Mucosa of descending colon (tissue), 3 donors: ENCODE results near the gene ARHGAP12. TPM values are rescaled to one million over a fixed set of nuclear protein-coding genes. Genes with fewer than 3 reads are reported as not detected.

Experiments used
- ATAC-seq: fragments of 200-7000 bp; cut with Tn5 transposase; one replicate; pipeline ENCODE4 v1.9.1; 2020; ENCODE audit warnings: mild to moderate bottlenecking, moderate library complexity
- DNase-seq, 3 donors: peaks; one replicate each; pipeline ENCODE4 v3.0.0-alpha.2; 2020
- H3K36me3 ChIP-seq: fragments of 200-600 bp; one replicate; pipeline ENCODE4 v1.8.0; 2021; ENCODE audit warnings: low read depth, mild to moderate bottlenecking
- H3K4me1 ChIP-seq: fragments of 200-600 bp; one replicate; pipeline ENCODE4 v1.8.0; 2021; ENCODE audit warnings: low read depth, mild to moderate bottlenecking
- H3K4me3 ChIP-seq: fragments of 200-600 bp; one replicate; pipeline ENCODE4 v1.8.0; 2021; ENCODE audit warnings: mild to moderate bottlenecking
- H3K9me3 ChIP-seq: fragments of 200-600 bp; one replicate; pipeline ENCODE4 v1.8.0; 2021; ENCODE audit warnings: mild to moderate bottlenecking
- intact Hi-C, 2 donors: fragments of 100-400 bp; cut with DNase I in 1 of 2; cut with micrococcal nuclease in 1 of 2; formaldehyde crosslinking; loops; one replicate each; pipeline versions ENCODE4 v1.11.0 to v1.11.1; 2022; cut with DNase I, micrococcal nuclease
- total RNA-seq, 3 donors: library from RNA; stranded (reverse); fragmentation: NEBNext Ultra II Directional in 2 of 3; extraction: Animal tissue kit (Norgen Biotek cat#: 25700) in 2 of 3; gene quantifications; one replicate each; pipeline versions ENCODE4 v1.2.1 to v1.2.4, GENCODE V29; 2021 to 2023
- TF ChIP-seq, protein P1 (sequence below): fragments of 200-600 bp; IDR thresholded peaks from one replicate; pipeline ENCODE4 v1.8.0; 2022; ENCODE audit warnings: antibody characterized with exemption, mild to moderate bottlenecking
- donor health status: DM: no; HTN: no; CAD: no; lungs with moderate emphysema.
- donor health status: DM: no; HTN: no; CAD: no.
- donor health status: DM: no; HTN: yes; CAD: no.

The ARHGAP12 gene
- total RNA-seq, 3 donors from 2014 or later: 37.2 to 44.4 (median 44.3) TPM

GRCh38 chr10:31959461-31960173 is 31.0 kb upstream of the ARHGAP12 start:
- ATAC-seq: no peak
- no peak for DNase-seq
- H3K9me3 ChIP-seq: peaks cover 3% of the 10 kb centered on the region
- H3K4me3 ChIP-seq: no peak overlapping the region
- H3K4me1 ChIP-seq: no peaks in the 10 kb centered on the region
- intact Hi-C loops: no loop called here
- TF ChIP-seq, protein P1, sequence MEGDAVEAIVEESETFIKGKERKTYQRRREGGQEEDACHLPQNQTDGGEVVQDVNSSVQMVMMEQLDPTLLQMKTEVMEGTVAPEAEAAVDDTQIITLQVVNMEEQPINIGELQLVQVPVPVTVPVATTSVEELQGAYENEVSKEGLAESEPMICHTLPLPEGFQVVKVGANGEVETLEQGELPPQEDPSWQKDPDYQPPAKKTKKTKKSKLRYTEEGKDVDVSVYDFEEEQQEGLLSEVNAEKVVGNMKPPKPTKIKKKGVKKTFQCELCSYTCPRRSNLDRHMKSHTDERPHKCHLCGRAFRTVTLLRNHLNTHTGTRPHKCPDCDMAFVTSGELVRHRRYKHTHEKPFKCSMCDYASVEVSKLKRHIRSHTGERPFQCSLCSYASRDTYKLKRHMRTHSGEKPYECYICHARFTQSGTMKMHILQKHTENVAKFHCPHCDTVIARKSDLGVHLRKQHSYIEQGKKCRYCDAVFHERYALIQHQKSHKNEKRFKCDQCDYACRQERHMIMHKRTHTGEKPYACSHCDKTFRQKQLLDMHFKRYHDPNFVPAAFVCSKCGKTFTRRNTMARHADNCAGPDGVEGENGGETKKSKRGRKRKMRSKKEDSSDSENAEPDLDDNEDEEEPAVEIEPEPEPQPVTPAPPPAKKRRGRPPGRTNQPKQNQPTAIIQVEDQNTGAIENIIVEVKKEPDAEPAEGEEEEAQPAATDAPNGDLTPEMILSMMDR: no peak
- no peaks in the 10 kb centered on the region for H3K36me3 ChIP-seq

DNA sequence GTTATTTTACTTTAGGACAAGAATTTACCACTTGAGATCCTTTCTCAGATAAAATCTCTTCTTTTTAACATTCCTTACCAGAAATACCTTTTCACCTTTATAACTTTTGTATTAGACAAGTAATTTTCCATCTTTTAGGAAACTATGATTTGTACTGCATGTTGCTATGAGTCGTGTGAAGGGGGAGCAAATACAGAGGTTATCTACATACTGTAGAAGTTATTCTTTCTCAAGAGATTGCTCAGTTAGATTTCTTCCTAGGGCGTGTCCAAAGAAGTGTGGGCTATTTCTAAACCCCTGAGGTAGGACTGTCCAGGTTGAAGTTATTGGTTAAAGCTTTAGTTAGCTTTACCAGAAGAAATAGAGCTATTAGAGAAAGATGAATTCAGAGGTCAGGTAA is 30.2 kb upstream of the ARHGAP12 start:
- no peak overlapping the region for H3K4me3 ChIP-seq
- TF ChIP-seq, protein P1: no peak
- H3K9me3 ChIP-seq: peaks cover 3% of the 10 kb centered on the region
- ATAC-seq: no peak
- H3K36me3 ChIP-seq: no peaks in the 10 kb centered on the region
- intact Hi-C loops: no loop called here
- H3K4me1 ChIP-seq: no peaks in the 10 kb centered on the region
- DNase-seq: no peak

DNA sequence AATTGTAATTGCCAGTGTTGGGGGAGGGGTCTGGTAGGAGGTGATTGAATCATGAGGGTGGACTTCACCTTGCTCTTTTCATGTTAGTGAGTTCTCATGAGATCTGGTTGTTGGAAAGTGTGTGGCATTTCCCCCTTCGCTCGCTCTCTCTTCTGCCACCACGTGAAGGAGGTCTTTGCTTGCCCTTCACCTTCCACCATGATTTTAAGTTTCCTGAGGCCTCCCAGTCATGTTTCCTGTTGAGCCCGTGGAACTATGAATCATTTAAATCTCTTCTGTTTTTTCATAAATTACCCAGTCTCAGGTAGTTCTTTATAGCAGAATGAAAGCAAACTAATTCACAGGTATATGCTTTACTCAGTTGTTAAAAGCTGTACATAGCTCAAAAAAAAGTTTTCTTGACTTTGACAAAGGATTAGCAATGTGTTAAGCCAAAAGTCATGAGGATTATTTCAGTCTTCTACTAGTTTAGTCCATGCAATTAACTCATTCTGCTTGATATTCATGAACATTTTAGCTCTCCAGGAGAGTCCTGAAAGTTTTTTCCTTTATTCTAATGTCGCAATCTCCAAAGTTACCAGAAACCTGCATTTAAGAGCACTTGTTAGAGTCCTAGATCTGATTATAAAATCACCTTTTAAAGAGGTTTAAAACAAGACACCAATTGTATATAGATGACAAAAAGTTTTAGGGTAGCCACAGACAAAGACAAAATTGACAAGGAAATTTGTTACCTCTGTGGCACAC is 27.7 kb upstream of the ARHGAP12 start:
- no peak for ATAC-seq
- intact Hi-C loops: no loop called here
- H3K4me1 ChIP-seq: no peaks in the 10 kb centered on the region

GRCh38 chr10:31954410-31955191 is 26.0 kb upstream of the ARHGAP12 start:
- no peaks in the 10 kb centered on the region for H3K4me1 ChIP-seq
- ATAC-seq (no peak), DNase-seq (no peak)
- no peaks in the 10 kb centered on the region for H3K36me3 ChIP-seq
- intact Hi-C loops: no loop called here
- no peak overlapping the region for H3K4me3 ChIP-seq
- TF ChIP-seq, protein P1: no peak
- H3K9me3 ChIP-seq: peaks cover 3% of the 10 kb centered on the region

More for the DNA sequence above, 27.7 kb upstream of the ARHGAP12 start:
- no peak overlapping the region for H3K4me3 ChIP-seq
- no peak for DNase-seq
- TF ChIP-seq, protein P1: no peak
- H3K9me3 ChIP-seq: peaks cover 3% of the 10 kb centered on the region
- H3K36me3 ChIP-seq: no peaks in the 10 kb centered on the region

- Histone ChIP-seq H3K4me3 (no peak overlapping the region), H3K4me1 (no peaks in the 10 kb centered on the region), H3K9me3 (peaks cover 3% of the 10 kb centered on the region), H3K36me3 (no peaks in the 10 kb centered on the region)
- ATAC-seq (no peak), DNase-seq (no peak)
- TF ChIP-seq, protein P1: no peak
- intact Hi-C loops: no loop called here
These were observed 24.8 kb upstream of the ARHGAP12 start for GRCh38 chr10:31953480-31953879.
